Measurements from ENCODE around the gene PAXIP1. TPM values are rescaled to one million over a fixed set of nuclear protein-coding genes. Genes with fewer than 3 reads are reported as not detected.

The PAXIP1 gene
- total and polyA plus RNA-seq, 2 experiments from 2014 or later: 12.5 to 36.9 TPM

DNA sequence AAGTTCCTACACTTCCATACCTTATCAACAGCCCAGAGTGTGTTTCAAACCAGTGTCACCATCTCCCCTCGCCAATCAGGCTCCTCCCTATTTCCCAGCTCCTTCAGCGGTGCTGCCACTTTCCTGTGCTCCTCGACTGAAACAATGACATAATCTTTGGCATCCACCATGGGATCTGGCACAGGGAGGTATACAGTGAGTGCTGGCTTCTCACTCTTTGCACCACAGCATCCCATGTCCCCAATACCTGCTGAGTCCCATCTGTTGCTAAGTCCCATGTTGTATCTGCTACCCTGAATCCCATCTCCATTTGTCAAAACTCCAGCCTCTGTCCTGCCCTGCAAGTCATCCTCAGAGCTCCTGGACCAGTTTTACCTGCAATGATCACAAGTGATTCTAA lies 15.4 kb downstream of the PAXIP1 start:
- no peaks in the 10 kb centered on the region for H3K9me2 ChIP-seq (ENCODE audit: insufficient read depth)
- peaks cover 14% of the 10 kb centered on the region for H3K36me3 Mint-ChIP-seq (ENCODE audit: low read depth)
- no peak overlapping the region for H3K27ac ChIP-seq (ENCODE audit: low read depth)
- DNase-seq (ENCODE audit: low spot score) (no peak), ATAC-seq (no peak)
- peaks cover 28% of the 10 kb centered on the region for H3K79me2 ChIP-seq (replicated peaks; ENCODE audit: insufficient read depth)
- H3F3A ChIP-seq (replicated peaks; ENCODE audit: low read depth): no peaks in the 10 kb centered on the region
- TF ChIP-seq CREB1 (CRISPR knock-in tag; IDR thresholded peaks at IDR 0.05; ENCODE audit: low read depth): no peak
- TF ChIP-seq, protein P1, sequence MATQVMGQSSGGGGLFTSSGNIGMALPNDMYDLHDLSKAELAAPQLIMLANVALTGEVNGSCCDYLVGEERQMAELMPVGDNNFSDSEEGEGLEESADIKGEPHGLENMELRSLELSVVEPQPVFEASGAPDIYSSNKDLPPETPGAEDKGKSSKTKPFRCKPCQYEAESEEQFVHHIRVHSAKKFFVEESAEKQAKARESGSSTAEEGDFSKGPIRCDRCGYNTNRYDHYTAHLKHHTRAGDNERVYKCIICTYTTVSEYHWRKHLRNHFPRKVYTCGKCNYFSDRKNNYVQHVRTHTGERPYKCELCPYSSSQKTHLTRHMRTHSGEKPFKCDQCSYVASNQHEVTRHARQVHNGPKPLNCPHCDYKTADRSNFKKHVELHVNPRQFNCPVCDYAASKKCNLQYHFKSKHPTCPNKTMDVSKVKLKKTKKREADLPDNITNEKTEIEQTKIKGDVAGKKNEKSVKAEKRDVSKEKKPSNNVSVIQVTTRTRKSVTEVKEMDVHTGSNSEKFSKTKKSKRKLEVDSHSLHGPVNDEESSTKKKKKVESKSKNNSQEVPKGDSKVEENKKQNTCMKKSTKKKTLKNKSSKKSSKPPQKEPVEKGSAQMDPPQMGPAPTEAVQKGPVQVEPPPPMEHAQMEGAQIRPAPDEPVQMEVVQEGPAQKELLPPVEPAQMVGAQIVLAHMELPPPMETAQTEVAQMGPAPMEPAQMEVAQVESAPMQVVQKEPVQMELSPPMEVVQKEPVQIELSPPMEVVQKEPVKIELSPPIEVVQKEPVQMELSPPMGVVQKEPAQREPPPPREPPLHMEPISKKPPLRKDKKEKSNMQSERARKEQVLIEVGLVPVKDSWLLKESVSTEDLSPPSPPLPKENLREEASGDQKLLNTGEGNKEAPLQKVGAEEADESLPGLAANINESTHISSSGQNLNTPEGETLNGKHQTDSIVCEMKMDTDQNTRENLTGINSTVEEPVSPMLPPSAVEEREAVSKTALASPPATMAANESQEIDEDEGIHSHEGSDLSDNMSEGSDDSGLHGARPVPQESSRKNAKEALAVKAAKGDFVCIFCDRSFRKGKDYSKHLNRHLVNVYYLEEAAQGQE (IDR thresholded peaks at IDR 0.05; ENCODE audit: unreplicated experiment): no peak
- no peak for TF ChIP-seq ZNF114 (CRISPR knock-in tag; IDR thresholded peaks at IDR 0.05)
- TF ChIP-seq EZH2phosphoT487 (IDR thresholded peaks at IDR 0.05; ENCODE audit: unreplicated experiment): no peak
- TF ChIP-seq, protein P2, sequence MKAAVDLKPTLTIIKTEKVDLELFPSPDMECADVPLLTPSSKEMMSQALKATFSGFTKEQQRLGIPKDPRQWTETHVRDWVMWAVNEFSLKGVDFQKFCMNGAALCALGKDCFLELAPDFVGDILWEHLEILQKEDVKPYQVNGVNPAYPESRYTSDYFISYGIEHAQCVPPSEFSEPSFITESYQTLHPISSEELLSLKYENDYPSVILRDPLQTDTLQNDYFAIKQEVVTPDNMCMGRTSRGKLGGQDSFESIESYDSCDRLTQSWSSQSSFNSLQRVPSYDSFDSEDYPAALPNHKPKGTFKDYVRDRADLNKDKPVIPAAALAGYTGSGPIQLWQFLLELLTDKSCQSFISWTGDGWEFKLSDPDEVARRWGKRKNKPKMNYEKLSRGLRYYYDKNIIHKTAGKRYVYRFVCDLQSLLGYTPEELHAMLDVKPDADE (IDR thresholded peaks at IDR 0.05): no peak
- no peak for TF ChIP-seq POLR2AphosphoS5 (IDR thresholded peaks at IDR 0.05; ENCODE audit: low read depth)
- TF ChIP-seq NANOG (IDR thresholded peaks at IDR 0.05; ENCODE audit: borderline replicate concordance): no peak
- no peak for TF ChIP-seq EZH2 (IDR thresholded peaks at IDR 0.05; ENCODE audit: low read depth, unreplicated experiment)
- no peak for TF ChIP-seq JUNB (IDR thresholded peaks at IDR 0.05; ENCODE audit: unreplicated experiment)
- TF ChIP-seq, protein P3, sequence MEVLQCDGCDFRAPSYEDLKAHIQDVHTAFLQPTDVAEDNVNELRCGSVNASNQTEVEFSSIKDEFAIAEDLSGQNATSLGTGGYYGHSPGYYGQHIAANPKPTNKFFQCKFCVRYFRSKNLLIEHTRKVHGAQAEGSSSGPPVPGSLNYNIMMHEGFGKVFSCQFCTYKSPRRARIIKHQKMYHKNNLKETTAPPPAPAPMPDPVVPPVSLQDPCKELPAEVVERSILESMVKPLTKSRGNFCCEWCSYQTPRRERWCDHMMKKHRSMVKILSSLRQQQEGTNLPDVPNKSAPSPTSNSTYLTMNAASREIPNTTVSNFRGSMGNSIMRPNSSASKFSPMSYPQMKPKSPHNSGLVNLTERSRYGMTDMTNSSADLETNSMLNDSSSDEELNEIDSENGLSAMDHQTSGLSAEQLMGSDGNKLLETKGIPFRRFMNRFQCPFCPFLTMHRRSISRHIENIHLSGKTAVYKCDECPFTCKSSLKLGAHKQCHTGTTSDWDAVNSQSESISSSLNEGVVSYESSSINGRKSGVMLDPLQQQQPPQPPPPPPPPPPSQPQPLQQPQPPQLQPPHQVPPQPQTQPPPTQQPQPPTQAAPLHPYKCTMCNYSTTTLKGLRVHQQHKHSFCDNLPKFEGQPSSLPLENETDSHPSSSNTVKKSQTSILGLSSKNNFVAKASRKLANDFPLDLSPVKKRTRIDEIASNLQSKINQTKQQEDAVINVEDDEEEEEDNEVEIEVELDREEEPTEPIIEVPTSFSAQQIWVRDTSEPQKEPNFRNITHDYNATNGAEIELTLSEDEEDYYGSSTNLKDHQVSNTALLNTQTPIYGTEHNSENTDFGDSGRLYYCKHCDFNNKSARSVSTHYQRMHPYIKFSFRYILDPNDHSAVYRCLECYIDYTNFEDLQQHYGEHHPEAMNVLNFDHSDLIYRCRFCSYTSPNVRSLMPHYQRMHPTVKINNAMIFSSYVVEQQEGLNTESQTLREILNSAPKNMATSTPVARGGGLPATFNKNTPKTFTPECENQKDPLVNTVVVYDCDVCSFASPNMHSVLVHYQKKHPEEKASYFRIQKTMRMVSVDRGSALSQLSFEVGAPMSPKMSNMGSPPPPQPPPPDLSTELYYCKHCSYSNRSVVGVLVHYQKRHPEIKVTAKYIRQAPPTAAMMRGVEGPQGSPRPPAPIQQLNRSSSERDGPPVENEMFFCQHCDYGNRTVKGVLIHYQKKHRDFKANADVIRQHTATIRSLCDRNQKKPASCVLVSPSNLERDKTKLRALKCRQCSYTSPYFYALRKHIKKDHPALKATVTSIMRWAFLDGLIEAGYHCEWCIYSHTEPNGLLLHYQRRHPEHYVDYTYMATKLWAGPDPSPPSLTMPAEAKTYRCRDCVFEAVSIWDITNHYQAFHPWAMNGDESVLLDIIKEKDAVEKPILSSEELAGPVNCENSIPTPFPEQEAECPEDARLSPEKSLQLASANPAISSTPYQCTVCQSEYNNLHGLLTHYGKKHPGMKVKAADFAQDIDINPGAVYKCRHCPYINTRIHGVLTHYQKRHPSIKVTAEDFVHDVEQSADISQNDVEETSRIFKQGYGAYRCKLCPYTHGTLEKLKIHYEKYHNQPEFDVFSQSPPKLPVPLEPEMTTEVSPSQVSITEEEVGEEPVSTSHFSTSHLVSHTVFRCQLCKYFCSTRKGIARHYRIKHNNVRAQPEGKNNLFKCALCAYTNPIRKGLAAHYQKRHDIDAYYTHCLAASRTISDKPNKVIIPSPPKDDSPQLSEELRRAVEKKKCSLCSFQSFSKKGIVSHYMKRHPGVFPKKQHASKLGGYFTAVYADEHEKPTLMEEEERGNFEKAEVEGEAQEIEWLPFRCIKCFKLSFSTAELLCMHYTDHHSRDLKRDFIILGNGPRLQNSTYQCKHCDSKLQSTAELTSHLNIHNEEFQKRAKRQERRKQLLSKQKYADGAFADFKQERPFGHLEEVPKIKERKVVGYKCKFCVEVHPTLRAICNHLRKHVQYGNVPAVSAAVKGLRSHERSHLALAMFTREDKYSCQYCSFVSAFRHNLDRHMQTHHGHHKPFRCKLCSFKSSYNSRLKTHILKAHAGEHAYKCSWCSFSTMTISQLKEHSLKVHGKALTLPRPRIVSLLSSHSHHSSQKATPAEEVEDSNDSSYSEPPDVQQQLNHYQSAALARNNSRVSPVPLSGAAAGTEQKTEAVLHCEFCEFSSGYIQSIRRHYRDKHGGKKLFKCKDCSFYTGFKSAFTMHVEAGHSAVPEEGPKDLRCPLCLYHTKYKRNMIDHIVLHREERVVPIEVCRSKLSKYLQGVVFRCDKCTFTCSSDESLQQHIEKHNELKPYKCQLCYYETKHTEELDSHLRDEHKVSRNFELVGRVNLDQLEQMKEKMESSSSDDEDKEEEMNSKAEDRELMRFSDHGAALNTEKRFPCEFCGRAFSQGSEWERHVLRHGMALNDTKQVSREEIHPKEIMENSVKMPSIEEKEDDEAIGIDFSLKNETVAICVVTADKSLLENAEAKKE (CRISPR knock-in tag; IDR thresholded peaks at IDR 0.05): no peak
- H3K4me3 Mint-ChIP-seq: no peak overlapping the region
- H3K27me3 ChIP-seq (ENCODE audit: insufficient read depth): no peaks in the 10 kb centered on the region
- H3K4me2 ChIP-seq: no peak overlapping the region
- peaks cover 8% of the 10 kb centered on the region; the same call in 1 of the 2 replicates for H3K36me3 ChIP-seq (ENCODE audit: insufficient read depth)
- H2AFZ ChIP-seq: no peak overlapping the region
- no peak overlapping the region for H3K4me3 ChIP-seq
- no peaks in the 10 kb centered on the region for H3K27me3 Mint-ChIP-seq (ENCODE audit: insufficient read depth, low read depth, poor library complexity)
- no peaks in the 10 kb centered on the region for H3K9me3 Mint-ChIP-seq
- H3K27ac Mint-ChIP-seq: no peak overlapping the region
- H3K4me1 Mint-ChIP-seq: no peaks in the 10 kb centered on the region; the same call in 2 of the 3 replicates
- no peaks in the 10 kb centered on the region for H3K4me1 ChIP-seq (ENCODE audit: insufficient read depth)
- H4K20me1 ChIP-seq (replicated peaks; ENCODE audit: insufficient read depth): peaks cover 17% of the 10 kb centered on the region

Data from GM23338 (cell line).